Stimulated activated CD4-positive, alpha-beta T cell treated with anti-CD3 and anti-CD28 coated beads, Interleukin-1b, Interleukin-23, amount 100 ng/mL, for 48 hours (primary cell): ENCODE measurements around the gene MIPEP.
"Not testable (repeated sequence)": the region's sequence is repeated elsewhere in the genome, so short reads cannot be mapped to it uniquely, and the experiment has no call there.

Experiments
- DNase-seq: peaks from one replicate; pipeline ENCODE4 v3.0.0-alpha.2; 2020

The MIPEP gene

DNA sequence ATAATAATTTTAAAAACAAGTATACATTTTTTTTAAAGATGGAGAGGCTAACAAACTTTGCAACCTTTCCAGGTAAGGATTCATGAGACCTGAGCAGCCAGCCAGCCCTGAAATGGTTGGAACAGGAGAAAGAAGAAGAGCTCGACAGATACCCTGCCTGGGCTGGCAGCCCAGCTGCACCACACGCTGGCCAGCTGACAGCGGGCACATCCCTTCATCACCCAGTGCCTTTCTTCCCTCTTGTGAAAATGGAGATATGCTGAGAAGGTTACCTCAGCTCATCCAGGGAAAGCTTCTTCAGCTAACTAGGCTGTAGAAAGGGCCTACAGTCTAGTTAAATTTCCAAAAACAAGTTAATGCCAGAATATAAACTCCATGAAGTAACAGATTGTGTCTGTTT lies 4.8 kb downstream of the MIPEP start:
- not testable (repeated sequence) for DNase-seq

DNA sequence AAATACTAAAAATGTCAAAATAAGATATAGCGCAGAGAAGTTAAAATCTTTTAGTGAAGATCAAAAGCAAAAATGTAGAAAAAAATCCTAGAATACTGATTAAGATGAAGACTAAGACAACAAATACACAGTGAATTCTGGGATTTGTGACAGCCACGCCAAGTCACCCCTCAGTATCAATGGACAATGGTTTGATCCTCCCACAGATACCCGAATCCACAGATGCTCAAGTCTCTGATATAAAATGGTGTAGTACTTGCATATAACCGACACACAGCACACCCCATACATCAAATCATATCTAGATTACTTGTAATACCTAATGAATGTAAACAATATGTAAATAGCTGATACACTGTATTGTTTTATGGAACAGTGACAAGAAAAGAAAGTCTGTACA lies 5.9 kb downstream of the MIPEP start:
- DNase-seq: no peak

DNA sequence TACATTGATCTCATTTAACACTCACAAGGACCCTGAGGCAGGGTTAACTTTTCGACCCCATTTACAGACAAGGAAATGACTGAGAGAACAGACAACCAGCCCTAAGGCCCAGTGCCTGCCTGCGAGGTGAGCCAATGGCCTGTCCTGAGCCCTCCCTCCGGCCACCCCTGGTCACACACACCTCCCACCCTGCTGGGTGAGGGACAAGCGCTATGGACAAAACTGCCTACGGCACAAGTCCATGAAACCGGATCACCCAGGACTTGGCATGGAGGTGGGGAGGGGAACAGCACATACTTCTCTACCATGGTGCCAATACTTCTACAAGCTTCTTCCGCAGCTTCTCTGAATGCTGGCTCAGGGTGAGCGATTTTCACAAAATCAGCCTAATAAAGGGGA lies 7.8 kb downstream of the MIPEP start:
- DNase-seq: not testable (repeated sequence)

DNA sequence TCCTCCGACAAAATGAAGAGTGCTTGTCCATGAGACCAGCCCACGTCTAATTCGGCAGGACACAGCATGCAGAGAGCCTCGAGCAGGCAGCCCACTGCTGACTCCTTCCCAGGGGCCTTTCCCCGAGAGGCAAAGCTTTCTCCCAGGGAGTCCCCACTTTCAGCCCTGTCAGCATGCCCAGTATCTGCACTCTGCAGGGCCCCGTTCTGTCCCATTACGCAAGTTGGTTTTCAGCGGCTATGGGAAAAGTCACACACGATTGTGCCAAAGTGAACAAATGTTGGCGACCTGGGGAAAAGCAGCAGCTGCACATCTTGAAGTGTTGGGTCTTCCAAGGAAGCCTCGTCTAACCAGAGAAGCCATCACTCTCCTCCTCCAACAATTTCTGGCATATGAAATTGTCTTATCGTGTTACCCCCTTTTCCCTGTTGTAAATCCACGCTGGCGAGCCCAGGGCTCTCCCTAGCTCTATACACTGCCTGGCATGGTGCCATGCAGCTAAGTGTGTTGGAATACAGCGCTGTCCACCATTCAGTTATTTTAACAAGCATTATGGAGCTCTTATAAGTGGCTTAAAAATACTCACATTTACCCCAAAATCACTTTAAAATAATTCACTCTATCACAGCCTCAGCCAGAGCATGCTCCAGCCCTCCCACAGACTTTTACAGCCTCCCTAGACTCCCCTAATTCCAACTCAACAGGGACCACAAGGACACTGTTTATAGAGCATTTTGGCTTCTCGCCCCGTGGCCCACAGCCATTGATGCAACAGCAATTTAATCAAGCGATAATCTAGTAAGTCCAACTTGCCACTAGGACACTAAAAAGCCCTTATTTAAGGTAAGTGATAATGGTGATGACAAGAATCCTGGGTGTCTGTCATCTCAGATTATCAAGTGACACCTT lies 8.5 kb downstream of the MIPEP start:
- DNase-seq: not testable (repeated sequence)

DNA sequence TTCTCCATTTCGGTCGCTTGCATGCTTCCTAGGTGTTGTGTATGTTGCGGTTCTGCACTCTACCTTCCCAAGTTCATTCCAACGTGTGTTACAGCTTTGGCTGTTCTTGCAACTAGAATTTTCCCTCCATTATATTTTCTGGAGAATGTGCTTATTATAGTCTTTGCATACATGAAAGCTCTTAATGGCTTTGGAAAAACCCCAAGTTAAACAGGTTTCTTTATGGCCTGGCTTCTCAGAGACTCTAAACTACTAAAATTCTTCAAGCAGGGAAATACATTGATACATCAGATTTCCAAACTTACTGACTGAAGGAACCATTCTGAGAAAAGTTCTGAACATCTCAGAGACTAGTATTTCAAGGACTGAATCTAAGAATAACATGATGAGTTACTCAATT lies 11.9 kb downstream of the MIPEP start:
- DNase-seq: no peak

DNA sequence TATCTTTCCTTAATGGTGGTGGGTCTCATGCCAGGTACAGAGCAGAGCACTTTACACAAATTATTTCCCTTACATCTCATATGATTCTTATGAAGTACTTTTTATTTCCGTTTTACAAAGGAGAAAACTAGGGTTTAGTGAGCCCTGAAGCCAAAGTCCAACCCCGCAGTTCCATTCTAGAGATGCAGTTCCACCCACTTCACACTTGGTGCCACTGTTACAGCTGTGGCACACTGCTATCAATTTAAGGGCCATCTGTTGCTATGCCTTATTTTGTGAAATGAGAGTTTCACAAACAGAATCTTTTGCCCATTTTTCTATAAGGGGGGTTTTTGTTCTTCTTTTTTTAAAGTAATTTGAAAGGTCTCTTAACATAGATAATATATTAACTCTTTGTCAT lies 12.9 kb downstream of the MIPEP start:
- no peak for DNase-seq

GRCh38 chr13:23871616-23872220 lies 17.5 kb downstream of the MIPEP start:
- DNase-seq: no peak

DNA sequence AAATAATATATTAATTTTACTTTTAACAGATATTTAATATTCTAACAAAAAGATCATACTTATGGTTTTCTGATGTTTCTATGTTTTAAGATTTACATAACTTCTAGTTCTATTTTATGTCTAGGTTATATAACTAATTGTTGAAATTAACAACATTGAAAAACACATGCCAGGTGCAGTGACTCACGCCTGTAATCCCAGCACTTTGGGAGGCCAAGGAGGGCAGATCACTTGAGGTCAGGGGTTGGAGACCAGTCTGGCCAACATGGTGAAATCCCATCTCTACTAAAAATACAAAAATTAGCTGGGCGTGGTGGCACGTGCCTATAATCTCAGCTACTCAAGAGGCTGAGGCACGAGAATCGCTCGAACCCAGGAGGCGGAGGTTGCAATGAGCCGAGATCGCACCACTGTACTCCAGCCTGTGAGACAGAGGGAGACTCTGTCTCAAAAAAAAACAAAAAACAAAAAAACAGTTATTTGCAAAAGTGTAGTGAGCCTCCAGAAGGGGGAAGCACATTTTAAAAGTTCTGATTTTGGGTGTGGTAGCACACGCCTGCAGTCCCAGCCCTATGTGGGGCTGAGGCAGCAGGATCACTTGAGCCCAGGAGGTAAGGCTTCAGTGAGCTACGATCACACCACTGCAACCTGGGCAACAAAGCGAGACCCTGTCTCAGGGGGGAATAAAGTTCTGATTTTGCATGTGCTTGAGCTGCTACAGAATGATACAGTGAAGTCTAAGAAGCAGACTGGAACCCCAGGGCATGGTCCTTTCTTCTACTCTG lies 18.7 kb downstream of the MIPEP start:
- no peak for DNase-seq

DNA sequence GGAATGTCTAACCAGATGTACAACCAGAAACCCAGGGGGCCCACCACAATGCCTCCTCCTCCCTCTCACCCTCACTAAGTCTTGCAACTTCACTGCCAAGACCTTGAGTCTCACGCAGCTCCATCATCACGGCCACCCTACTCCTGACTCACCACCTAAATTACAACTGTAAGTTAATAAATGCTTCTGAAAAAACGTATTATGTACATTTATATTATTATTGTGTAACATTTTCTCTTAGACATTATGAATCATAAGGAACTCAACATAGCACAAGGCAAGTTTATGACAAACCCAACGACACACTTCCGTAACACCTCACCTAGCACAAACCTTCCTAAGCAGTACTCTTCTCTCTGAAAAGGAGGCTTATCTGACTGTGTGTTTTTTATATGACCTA lies 20.7 kb downstream of the MIPEP start:
- DNase-seq: no peak

DNA sequence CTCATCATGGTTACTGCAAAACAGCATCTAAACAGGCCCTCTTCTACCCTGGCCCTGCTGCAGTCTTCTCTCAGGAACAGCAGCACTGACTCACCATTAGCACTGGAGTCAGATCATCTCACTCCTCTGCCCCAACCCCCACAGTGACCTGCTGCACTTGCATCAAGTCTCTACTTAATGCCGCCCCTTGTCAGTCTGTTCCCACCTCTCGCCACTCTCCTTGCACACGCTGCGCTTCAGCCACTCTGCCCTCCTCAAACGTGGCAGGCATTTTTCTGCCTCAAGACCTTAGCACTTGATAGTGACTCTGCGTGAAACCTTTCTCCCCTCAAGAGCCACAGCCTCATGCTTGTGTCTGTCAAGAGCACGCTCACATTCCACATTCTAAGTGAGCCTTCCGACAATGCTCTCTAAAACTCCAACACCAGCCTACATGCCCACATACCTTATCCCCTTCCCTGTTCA lies 22.1 kb downstream of the MIPEP start:
- no peak for DNase-seq

DNA sequence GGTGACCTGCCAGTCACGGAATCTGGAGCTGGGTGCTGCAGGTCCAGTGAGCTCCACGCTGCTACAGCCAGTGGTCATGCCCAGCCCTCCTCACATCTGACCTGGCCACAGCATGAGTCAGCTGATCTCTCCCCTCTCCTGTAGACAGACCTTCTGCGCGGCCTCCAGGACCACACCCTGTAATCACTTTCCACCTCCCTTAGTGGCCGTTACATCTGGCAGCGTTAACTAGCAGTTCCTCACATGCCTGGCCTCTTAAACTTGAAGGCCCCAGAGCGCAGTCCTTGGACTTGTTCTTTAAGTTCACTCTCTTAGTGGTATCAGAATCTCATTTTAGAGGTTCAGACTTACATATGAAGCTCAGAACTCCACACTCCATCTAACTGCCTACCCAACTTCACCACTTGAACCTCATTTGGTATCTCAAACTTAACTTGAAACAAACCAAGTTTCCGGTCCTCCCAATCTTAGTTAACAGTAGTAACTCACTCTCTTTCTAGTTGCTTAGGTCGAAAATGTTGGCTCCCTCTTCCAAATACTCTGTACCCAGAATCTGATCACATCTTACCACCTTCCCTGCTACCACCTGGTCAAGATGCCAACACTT lies 22.7 kb downstream of the MIPEP start:
- no peak for DNase-seq

DNA sequence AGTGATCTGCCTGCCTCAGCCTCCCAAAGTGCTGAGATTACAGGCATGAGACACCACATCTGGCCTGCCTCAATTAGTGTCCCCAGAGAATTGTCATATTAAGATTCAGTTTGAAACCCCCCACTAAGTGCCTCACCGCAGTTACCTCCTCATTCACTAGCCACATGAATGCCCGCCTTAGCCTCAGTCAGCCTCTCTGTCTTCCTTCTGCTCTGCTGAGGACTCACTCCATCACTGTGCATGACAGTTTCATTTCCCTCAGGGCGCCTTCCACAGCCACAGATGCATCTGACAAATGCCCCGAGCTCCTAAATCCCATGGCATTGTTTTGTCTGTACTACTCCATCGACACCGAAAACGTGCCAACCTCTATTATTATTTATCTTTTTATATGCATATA lies 23.3 kb downstream of the MIPEP start:
- DNase-seq: no peak

DNA sequence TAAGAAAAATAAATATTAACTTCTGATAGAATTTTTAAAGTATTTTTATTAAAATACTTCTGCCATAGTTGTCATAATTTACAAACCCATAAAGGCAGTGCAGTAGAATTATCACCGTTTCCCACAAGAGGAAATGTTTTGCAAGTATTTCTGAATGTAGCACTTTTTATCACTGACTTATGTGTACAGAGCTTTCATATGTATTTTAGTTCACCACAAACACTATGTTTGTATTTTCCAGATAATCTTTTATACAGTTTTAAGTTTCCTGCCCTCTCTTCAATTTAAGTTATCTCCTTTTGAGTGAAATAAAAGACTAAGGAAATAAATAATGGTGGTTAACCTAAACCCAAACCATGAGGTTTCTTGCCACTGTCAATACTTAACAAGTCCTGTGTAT lies 24.2 kb downstream of the MIPEP start:
- DNase-seq: no peak

DNA sequence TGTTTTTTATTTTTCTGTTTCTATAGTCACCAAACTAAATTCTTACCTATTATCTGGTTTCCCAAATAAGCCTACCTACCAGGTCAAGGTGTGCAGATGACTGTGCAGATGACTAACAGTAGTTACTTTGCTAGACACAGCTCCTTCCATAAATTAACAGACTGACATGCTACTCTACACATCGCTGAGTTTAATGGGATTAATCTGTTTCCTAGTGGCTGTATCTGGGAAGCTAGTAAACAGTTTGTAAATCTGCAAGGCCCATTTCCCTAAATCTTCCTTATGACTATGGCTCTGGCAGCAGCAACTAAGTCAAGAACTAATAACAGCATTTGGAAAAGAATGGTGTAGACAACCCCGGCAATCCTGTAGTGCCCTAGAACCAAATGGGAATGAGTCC lies 27.9 kb downstream of the MIPEP start:
- no peak for DNase-seq

DNA sequence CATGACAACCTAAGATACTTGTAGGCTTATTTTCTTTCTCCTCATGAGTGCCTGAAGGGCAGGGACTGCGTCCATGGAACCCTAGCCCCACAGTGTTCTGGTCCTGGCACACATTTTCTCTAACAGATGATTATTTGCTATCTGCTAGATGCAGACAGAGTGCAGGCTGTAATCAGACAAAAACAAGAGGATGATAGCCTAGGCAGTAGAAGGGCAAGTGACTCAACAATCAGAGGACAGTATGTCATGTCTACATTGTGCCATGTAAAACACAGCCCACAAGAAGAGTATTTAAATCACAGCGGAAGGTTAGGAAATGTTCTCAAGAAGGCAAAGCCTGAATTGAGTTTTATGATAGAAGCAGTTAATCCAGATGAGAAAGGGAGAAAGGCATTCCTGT lies 29.3 kb downstream of the MIPEP start:
- DNase-seq: no peak

GRCh38 chr13:23859455-23859854 lies 29.7 kb downstream of the MIPEP start:
- DNase-seq: no peak

GRCh38 chr13:23858546-23858945 lies 30.7 kb downstream of the MIPEP start:
- no peak for DNase-seq

DNA sequence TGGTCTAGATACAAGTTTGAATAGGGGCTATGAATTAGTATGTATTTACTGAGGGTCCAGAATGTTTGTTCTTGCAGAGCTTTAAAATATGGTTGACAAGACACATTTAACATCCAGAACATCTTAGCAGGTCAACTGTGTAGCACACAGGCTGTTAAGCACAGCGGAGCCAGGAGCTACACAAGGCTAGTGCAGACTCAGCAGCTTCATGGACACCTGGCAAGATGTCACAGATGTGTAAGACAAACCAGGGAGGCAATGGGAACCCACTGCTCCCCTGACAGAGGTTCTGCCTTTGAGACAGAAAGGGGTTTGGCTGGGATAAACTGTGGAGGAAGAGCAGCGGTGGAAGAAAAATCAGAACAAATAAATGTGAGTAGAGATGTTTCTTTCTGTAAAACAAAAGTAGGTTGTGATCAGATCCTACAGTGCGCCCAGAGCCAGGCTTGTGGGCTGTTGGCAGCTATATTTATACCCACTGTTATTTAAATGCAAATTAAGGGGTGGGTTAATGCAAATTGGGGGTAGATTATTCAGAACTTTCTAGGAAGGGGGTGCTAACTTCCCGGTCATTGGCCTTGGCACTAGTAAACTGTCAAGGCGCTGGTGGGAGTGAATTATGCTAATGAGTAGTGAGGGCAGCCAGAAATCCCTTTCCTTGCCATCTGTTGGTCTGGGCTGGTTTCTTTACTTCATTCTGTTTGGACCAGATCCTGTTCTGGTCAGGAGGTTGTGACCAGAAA lies 33.0 kb downstream of the MIPEP start:
- DNase-seq: no peak

GRCh38 chr13:23855360-23855759 lies 33.8 kb downstream of the MIPEP start:
- DNase-seq: no peak

- DNase-seq: no peak
Measured at GRCh38 chr13:23852351-23852750, 36.8 kb downstream of the MIPEP start.

- no peak for DNase-seq
Measured at GRCh38 chr13:23851106-23851505, 38.1 kb downstream of the MIPEP start.

DNA sequence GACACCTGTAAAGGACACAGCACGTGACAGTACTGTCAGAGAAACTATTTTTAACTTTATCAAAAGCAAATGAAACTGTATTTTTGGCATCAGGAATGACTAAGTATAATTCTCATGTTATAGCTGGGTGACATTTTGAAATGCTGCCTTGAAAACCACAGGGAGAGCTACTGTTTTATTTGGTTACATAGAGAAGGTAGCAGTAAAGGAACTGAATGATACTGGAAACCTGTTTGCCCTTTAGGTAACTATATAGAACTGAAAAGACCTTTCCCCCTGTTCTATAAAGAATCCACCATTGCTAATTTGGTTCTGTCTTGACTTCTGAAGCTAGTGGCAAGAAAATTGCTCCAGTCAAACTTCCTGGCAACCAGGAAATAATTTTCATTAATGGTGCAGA lies 39.1 kb downstream of the MIPEP start:
- no peak for DNase-seq

DNA sequence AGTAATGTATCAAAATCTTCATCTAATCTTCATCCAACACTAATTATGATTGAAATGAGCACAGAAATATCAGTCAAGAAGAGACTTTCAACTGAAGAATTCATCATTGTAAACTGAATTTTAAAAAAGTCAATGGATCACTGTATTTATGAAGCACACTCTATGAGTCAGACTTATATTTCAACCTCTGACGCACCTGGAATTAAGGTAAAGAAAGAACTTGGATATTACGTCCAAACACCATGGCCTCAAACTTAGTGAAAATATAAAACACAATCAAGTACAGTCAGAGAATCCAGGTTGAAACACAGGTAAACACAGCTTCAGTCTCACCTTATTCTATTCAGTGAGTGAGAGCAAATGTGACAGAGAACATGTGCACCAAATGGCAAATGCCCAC lies 39.5 kb downstream of the MIPEP start:
- DNase-seq: no peak
